ENCODE data around the gene PACS2. TPM values are rescaled to one million over a fixed set of nuclear protein-coding genes. Genes with fewer than 3 reads are reported as not detected.
"Not testable (repeated sequence)": the region's sequence is repeated elsewhere in the genome, so short reads cannot be mapped to it uniquely, and the experiment has no call there.

The PACS2 gene
- polyA plus RNA-seq, 4 donors: 46.8 to 102 (median 80.9) TPM

DNA sequence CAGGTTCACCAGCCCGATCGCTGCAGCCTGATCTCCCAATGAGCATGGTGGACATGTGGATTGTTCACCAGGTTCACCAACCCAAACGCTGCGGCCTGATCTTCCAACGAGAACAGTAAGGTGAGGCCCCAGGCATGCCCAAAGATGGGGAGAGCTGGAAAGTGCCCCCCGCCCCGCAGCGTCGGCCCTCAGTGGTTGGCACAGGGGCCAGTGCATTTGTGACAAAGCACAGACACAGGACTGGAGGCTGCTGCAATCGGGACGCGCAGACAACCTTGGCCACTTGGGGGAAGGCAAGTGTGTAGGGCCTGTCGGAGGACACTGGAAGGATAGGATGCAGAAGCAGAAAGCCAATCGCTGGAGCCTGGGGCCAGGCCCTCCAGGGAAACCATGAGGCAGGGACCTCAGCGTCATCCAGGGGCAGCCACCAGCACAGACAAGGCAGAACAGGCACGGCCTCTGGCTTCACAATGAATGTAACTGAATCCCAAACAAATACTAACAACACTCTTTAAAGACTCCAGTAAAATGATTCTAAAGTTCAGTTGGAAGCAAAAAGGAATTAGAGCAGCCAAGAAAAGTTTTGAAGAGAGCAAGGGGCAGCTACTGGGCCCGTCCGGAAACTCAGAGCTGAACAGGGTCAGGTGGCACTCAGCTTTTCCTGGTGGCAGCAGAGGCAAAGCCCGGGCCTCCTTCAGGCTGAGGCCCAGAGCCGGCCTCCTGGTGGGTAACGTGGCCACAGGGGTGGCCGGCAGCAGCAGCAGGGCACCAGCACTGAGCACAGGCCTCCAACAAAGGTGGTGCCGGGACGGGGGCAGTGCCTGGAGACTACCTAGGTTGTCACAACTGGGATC, 27.1 kb upstream of the PACS2 start:
- DNase-seq (ENCODE audit: low read depth in 4 of 4, low spot score in 2 of 4): no peak

DNA sequence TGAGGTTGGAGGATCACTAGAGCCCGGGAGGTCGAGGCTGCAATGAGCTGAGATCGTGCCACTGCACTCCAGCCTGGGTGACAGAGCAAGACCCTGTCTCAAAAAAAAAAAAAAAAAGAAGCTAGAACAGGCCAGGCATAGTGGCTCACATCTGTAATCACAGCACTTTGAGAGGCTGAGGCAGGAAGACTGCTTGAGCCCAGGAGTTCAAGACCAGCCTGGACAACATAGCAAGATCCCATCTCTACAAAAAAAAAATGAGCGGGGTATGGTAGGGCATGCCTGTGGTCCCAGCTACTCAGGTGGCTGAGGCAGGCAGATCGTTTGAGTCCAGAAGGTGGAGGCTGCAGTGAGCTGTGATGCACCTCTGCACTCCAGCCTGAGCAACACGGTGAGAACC, 25.6 kb upstream of the PACS2 start:
- DNase-seq (ENCODE audit: low read depth in 4 of 4, low spot score in 2 of 4): not testable (repeated sequence)

DNA sequence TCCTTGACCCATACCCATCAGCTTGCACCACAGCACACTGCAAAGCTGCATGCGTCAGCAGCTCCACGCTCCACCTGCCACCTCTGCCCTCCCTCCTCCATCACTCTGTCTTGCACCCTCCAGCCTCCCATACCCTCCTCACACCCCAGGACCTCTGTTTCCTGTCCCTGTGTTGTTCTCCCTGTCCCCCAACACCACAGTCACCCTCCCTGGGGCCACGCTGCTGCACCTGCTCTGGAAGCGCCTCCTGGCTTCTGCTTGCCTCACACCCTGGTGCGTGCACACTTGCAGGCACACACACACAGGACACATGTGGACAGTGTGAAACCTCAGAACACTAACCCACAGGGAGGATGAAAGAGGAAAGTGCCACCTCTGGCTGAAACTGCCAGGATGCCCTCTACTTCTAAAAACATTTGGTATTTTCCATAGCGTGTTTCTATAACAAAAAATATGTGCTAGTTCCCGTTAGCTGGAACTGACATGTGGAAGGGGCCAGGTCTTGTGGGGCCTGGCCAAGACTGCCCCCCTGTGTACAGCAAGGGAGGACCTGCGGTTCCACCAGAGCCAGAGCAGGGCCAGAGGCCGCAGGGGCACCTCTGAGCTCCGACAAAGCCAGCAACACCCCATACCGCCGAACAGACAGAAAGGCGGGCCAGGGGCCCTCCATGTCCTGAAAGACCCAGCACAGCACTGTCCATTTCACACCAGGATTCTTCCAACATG, 23.8 kb upstream of the PACS2 start:
- DNase-seq (ENCODE audit: low read depth in 4 of 4, low spot score in 2 of 4): no peak

DNA sequence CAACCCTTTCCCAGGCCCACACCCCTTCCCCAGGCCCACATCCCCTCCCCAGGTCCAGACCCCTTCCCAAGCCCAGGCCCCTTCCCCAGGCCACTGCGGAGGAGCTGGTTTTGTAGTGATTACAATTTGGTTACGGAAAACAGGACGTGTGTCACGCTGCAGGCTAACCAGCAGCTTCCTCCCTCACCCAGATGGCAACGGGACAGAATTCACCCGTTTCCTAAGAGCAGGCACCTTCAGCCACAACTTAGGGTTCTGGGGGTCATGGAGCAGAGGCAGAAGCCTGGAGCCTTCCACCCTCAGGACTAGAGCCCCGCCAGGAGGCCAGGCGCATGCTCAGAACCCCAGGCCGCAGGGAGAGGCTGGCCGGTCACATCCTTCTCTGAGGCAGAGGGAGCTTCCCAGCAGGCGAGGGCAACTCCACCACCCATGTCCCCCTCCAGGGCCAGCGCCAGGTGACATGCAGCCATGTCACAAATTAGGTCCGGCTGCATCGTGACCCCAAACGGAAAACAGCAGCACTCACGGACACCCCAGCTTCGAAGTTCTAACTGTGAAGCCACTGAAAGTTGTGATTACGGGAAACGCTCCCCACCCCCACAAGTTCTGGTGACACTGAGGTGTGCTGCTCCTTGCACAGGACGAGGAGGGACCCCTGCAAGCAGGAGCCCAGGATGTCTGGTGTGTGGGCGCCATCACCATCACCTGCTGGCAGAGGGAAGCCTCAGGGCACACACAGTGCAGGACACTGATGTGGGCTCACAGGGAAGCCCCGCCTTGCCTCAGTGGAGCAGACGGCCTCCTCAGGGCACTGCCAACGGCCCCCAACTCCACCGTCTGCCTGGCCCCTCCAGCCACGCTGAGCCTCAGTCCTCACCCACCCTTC, 21.5 kb upstream of the PACS2 start:
- DNase-seq (ENCODE audit: low read depth in 4 of 4, low spot score in 2 of 4): no peak

DNA sequence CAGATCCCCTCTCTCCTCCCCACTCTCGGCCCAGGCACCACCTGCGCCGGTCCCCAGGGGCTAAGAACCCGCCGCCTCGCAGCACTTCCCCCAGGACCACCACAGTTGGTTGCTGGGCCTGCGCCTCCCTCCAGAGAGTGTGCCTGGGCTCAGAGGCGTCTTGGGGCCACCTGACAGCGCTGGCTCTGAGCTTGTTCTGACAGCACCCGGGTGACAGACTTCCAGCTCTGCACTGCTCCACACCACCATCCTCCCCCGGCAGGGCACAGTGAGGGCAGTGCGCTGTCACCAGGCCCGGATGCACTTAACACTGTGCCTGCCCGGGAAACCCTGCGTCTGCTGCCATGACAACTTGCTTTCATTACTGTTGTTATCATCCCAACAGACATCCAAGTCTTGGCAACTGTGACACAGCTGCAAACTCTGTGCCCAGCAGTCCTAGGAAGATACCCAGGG, 20.4 kb upstream of the PACS2 start:
- no peak for DNase-seq (ENCODE audit: low read depth in 4 of 4, low spot score in 2 of 4)

DNA sequence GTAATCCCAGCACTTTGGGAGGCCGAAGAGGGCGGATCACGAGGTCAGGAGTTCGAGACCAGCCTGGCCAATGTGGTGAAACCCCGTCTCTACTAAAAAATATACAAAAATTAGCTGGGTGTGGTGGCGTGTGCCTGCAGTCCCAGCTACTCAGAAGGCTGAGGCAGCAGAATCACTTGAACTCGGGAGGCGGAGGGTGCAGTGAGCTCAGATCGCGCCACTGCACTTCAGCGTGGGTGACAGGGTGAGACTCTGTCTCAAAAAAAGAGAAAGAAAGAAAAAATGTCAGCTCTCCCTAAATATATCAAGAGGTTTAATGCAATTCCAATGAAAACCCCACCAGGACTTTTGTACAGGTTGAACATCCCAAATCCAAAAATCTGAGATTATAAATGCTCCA, 17.2 kb upstream of the PACS2 start:
- DNase-seq (ENCODE audit: low read depth in 4 of 4, low spot score in 2 of 4): not testable (repeated sequence)

DNA sequence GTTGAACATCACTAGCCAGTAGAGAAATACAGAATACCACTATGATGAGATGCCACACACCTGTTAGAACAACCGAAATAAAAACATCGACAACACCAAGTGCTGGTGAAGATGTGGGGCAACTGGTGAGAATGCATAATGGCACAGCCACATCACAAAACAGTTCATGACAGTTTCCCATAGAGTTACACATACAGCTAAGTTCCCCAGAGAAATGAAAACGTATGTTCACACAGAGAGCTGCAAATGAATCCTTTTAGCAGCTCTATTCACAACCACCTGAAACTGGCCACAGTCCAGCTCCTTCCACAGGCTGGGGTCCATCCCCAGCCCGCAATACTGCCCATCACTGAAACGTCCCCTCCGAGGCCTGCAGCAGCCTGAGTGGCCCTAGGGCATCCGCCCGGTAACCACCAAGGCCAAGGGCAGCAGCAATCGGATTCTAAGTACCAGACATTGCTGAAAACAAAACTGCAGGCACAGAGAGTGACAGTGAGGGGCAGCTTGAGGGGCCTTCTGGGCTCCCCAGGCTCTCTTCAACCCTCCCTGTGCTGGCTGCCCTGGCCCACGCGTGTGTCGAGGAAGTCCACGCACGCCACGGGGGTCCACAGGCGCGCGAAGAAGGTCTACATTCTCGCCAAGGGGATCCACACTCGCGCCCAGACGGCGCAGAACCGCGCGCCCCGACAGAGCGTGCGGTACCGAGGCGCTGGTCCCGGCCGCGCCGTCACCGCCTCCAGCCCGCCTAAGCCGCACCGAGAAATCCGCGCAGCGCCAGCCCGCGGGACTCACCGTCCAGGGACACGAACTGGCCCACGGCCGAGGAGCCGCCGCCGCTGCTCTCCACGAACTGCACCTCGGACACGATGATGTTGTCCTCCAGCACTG, 14.7 kb upstream of the PACS2 start:
- DNase-seq (ENCODE audit: low read depth in 4 of 4, low spot score in 2 of 4): no peak

DNA sequence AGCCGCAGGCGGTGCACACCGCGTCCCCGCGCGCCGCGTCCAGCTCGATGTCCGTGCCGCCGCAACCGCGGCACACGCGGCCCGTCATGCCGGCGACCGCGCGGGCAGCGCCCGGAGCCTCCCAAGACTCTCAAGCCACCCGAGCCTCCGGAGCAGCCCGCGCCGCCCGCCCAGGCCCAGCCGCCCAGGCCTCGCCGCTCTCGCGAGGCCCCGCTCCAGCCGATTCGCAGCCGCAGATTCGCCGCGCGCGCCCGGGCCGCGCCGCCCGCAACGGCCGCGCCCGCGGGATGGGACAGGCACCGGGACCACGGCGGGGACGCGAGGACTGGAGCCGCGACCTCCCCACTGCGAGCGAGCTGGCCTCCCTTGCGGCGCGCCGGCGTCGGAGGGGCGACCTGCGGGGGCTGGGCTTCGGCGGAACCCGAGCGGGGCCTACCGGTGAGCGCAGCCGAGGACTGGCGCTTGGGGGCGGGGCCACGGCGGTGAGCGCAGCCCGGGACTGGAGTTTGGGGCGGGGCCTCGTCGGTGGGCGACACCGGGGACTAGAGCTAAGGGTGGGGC, 13.9 kb upstream of the PACS2 start, which contains the start of gene BRF1:
BRF1 (minus strand) TSS at position 460 of the 561 bp plus-strand sequence; CDS start at position 88, 372 bp downstream.
- peak in 3 of 4 donors; percentile 84 to 93 (median 86) for DNase-seq (ENCODE audit: low read depth in 4 of 4, low spot score in 2 of 4)

DNA sequence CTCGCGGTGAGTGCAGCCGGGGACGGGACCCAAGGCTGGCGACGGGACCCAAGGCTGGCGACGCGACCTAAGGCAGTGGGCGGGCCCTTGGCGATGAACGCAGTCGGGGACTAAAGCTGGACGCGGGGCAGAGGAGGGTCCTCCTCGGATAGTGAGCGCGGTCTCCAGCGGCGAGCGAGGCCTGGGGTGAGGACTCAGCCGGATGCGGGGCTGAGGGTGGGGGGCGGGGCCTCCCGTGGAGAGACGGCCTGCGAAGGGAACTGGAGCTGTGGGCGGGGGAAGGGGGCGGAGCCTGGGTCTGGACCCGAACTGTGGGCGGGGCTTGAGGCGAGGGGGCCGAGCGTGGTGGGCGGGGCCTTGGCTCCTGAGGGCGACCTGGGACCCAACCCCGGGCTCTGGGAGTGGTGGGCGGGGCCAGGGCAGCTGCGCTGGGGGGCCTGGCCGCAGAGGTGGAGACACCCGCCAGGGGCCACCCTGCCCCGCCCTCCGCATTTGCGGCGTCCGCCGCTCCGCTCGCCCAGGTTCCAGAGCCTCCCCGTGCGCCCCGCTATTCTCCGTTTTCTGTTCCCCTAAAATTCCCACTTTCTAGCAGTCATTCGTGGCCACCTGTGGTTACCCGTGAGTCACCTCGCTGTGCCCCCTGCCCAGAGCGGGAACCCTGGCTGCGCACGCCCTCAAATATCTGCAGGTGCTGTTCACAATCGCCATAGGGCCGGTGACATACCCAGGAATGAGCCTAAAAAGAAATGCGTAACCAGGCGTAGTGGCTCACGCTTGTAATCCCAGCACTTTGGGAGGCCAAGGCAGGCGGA, 13.2 kb upstream of the PACS2 start:
- DNase-seq (ENCODE audit: low read depth in 4 of 4, low spot score in 2 of 4): peak; percentile 87 to 94 (median 88)

DNA sequence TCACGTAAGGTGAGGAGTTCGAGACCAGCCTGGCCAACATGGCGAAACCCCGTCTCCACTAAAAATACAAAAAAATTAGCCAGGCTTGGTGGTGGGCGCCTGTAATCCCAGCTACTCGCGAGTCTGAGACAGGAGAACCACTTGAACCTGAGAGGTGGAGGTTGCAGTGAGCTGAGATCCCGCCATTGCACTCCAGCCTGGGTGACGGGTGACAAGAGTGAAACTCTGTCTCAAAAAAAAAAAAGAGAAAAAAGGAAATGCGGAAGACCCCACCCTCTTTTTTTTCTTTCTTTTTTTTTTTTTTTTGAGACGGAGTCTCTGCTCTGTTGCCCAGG, 12.7 kb upstream of the PACS2 start:
- not testable (repeated sequence) for DNase-seq (ENCODE audit: low read depth in 4 of 4, low spot score in 2 of 4)

DNA sequence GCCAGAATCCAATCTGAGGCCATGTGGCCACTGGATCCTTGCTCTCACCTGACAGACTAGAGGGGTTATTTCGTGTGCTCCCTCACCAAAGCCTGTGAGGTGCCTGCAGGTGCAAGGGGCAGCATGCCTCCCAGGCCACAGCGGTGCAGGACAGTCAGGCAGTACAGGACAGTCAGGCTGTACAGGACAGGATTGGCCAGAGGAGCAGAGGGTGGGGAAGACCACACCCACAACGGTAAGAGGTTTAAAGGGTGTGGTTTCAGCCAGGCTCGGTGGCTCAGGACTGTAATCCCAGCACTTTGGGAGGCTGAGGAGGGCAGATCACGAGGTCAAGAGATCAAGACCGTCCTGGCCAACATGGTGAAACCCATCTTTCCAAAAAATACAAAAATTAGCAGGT, 10.6 kb upstream of the PACS2 start:
- DNase-seq (ENCODE audit: low read depth in 4 of 4, low spot score in 2 of 4): no peak

DNA sequence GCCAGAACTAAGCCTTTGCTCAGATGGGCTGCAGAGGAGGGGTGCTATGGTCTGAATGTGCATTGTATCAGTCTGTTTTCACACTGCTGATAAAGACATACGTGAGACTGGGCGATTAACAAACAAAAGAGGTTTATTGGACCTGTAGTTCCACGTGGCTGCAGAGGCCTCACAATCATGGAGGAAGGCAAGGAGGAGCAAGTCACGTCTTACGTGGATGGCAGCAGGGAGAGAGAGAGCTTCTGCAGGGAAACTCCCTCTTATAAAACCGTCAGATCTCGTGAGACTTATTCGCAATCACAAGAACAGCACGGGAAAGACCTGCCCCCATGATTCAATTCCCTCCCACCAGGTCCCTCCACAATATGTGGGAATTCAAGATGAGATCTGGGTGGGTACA, 10.0 kb upstream of the PACS2 start:
- DNase-seq (ENCODE audit: low read depth in 4 of 4, low spot score in 2 of 4): no peak

DNA sequence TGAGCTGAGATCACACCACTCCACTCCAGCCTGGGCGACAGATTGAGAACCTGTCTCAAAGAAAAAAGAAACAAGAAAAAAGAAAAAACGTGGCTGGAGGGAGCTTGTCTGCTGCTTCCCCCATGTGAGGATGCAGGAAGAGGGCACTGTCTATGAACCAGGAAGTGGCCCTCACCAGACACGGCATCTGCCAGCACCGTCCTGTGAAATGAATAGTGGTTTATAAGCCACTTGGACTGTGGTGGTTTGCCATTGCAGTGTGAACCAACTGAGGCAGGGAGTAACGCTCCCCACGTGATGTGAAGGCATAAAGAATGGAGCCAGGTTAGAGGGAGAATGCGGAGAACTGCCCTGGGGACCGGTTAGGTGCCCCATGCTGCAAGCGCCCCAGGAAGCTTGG, 9.2 kb upstream of the PACS2 start:
- no peak for DNase-seq (ENCODE audit: low read depth in 4 of 4, low spot score in 2 of 4)

DNA sequence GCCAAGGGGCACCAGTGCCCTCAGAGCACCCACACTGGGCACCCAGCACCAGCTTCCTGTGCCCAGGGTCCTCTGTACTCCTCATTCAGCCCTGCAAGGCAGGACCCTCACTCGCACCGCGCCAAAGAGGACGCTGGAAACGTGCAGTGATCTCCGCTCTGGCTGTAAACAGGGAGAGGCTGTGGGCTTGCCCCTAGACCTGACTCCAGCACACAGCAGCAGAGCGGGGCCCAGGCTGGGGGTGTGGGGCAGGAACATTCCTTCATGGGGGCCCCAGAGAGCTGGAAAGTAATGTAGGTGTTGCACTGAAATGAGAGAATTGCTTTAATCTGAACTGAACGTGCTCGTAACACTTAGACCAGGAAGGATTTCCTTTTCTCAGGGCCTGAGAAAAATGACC, 8.8 kb upstream of the PACS2 start:
- DNase-seq (ENCODE audit: low read depth in 4 of 4, low spot score in 2 of 4): no peak

DNA sequence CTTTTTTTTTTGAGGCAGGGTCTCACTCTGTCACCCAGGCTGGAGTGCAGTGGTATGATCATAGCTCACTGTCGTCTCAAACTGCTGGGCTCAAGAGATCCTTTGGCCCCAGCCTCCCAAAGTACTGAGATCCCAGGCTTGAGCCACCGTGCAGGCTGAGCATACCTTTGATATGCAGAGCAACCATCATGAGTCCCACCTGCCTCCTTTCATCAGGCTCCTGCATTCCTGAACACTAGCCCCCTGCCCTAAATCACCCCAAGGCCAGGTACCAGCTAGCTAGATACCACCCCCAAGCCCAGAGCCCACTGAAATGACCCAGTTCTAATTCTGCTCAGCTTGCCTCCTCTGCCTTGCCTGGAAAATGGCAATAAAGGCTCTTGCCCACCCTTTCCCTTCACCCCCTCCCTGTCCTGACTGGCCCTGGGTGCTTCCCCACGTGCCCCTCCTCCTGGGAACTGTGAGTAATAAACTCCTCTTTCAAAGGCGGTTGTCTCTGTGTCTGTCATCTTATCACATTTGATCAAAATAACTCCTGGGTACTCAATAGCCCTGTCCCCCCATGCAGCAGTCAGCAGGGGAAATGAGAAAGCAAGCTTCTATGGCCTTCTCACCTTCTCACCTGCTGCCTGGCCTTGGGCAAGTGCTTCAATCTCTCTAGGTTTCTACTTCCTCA, 7.4 kb upstream of the PACS2 start:
- no peak for DNase-seq (ENCODE audit: low read depth in 4 of 4, low spot score in 2 of 4)

DNA sequence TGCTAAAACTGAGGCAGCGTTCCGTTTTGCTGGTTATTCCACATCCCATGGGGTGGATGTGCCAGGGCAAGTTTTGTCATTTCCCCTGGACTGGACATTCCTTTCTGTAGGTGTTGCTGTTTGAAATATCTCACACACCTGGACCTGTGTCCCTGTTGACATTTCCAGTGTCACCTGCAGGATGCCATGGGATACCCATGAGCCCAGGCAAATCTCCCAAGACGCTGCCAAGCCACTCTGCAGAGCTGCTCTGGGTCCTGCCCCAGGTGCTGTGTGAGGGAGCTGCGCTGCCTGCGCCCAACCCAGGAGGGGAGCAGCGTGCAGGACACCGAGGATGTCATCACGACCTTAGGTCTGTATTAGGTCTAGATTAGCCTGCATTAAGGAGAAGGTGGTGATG, 5.2 kb upstream of the PACS2 start:
- DNase-seq (ENCODE audit: low read depth in 4 of 4, low spot score in 2 of 4): no peak

DNA sequence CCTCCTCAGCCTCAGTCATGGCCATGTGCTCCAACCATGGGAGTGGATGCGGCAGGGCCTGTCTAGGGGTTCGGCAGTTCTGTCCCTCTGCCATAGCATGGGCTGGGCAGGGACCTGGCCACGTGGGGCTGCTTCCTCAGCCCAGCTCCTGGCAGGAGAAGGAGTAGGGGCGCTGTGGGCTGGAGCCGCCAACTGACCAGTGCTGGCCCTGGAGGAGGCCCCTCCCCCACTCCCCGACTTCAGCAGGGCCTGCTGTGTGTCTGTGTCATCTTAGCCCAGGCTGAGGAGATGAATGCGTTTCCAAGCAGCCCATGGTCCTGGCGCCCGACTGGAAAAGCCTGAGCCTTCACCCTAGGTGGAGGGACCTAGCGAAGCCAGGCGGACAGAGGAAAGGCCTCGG, 2.7 kb upstream of the PACS2 start:
- DNase-seq (ENCODE audit: low read depth in 4 of 4, low spot score in 2 of 4): no peak

DNA sequence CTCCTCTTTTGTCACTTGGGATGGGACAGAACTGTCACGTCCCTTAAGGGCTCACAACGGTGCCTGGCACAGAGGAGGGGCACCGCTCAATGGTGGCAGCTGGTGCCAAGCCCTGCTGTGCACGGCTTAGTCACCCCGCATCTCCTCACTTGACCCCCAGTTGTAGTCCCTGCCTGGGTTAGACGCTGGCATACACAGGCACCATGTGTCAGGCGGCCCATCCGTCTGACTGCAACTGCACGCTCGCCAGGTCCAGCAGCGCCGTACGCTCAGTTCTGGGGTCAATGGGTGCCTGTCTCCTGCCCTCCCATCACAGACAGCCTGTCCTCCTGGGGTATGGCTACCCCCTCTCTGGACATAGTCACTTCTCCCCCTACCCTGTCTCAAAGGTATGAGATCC, 1.6 kb upstream of the PACS2 start:
- DNase-seq (ENCODE audit: low read depth in 4 of 4, low spot score in 2 of 4): no peak

Measured in left renal cortex interstitium (tissue), 4 donors.